SK-N-MC (cell line): ENCODE measurements around the gene PDZD2.

Source experiments
- EZH2 ChIP-seq: fragments of 200-600 bp; sonication (generic); IDR thresholded peaks from one replicate; pipeline ENCODE4 v1.6.1; 2017; ENCODE audit warnings: antibody characterized with exemption
- FOXP2 ChIP-seq: optimal IDR thresholded peaks from 2 replicates; pipeline ENCODE3; 2011; ENCODE audit warnings: mild to moderate bottlenecking, moderate library complexity; ENCODE audit not compliant: insufficient read depth; ENCODE audit errors: extremely low read length, control extremely low read depth
- POLR2AphosphoS5 ChIP-seq: IDR thresholded peaks from 2 replicates; pipeline ENCODE4 v1.6.1; 2012; ENCODE audit warnings: mild to moderate bottlenecking, low read depth, low read length, borderline replicate concordance

GRCh38 chr5:31794009-31794408, 155.1 kb downstream of the PDZD2 start:
- TF ChIP-seq EZH2 (no peak), POLR2AphosphoS5 (no peak), FOXP2 (no peak)
